ENCODE data around the gene PSENEN.
A peak's percentile ranks its signal among the peaks of the same experiment; 100 is the strongest.
"Not testable (repeated sequence)": the region's sequence is repeated elsewhere in the genome, so short reads cannot be mapped to it uniquely, and the experiment has no call there.

Gene PSENEN

DNA sequence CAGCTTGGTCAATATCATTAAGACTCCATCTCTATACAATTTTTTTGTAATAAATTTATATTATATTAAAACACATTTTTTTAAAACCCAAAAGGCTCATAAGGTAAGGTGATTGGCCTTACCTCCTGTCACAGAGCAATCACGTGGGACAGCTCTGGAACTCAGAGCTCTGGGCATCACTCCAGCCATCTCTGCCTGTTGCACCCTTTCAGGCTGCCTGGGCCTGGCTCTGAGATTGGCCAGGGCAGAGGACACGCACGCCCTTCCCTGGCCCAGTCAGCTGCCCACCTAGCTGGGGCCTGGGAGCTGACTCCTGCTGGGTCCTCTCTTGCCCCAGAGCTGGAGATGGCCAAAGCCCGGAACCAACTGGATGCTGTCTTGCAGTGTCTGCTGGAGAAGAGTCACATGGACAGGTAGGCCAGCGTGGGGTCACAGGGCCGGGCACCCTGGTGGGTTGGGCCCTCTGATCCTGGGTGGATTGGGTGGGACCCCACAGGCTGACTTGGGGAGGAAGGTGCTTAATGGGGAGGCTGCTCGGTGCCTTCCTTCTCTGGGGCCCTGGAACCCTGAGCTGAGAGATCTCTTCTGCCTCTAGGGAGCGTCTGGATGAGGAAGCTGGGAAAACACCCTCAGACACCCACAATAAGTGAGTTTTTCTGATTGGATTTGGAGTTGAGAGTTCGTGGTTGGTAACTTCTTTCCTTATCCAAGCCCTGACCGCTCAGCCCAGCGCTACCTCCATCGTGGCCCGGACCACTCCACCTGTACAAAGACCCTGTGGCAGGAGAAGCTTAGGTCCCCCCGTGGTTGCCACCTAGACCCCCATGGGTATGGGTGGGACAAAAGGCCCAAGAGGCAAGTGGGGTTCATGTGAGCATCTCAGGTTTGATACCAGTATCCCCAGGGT, 6.6 kb downstream of the PSENEN start:
- DNase-seq (ENCODE audit: low read depth), result no peak

DNA sequence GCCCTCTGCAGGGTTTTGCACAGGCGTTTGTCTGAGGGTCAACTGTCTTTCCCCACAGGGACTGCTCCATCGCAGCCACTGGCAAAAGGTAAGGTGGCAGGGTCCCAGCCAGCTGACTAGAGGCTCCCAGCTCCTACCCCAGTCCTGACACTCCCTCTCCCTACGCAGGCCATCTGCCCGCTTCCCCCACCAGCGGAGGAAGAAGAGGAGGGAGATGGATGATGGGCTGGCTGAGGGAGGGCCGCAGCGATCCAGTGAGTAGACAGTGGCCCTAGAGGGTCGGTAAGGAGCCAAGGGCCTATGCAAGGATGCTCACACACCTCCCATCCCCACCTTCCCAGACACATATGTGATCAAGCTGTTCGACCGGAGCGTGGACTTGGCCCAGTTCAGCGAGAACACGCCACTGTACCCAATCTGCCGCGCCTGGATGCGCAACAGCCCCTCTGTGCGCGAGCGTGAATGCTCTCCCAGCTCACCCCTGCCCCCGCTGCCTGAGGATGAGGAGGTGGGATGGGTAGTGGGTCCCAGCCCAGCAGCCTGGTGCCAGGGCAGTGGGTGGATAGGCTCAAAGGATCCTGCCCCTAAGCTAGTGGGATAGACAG, 7.4 kb downstream of the PSENEN start:
- no peak for DNase-seq (ENCODE audit: low read depth)

DNA sequence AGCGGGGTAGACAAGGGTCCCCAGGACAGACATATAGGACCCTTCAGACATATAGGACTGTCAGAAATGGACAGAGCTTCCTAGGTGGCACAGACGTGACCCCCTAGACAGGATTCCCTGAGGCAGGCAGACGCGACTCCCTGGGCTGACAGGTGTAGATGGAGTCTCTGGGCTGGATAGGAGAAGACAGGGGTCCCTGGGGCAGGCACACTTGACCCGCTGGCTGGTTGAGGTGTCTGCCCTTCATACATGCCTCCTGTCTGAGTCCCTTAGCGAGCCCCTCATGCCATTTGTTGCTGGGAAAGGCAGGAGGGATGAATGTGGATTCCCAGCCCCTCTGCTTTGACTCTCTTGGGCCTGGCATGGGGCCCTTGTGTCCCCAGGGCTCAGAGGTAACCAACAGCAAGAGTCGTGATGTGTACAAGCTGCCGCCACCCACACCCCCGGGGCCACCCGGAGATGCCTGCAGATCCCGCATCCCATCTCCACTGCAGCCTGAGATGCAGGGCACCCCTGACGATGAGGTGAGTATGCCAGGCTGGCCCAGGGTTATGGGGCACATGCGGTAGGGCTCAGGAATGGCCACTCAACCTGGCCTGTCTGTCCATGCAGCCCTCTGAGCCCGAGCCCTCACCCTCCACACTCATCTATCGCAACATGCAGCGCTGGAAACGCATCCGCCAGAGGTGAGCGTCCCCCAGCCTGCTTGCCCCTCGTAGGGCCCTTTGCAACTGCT, 8.4 kb downstream of the PSENEN start:
- DNase-seq (ENCODE audit: low read depth), result no peak

DNA sequence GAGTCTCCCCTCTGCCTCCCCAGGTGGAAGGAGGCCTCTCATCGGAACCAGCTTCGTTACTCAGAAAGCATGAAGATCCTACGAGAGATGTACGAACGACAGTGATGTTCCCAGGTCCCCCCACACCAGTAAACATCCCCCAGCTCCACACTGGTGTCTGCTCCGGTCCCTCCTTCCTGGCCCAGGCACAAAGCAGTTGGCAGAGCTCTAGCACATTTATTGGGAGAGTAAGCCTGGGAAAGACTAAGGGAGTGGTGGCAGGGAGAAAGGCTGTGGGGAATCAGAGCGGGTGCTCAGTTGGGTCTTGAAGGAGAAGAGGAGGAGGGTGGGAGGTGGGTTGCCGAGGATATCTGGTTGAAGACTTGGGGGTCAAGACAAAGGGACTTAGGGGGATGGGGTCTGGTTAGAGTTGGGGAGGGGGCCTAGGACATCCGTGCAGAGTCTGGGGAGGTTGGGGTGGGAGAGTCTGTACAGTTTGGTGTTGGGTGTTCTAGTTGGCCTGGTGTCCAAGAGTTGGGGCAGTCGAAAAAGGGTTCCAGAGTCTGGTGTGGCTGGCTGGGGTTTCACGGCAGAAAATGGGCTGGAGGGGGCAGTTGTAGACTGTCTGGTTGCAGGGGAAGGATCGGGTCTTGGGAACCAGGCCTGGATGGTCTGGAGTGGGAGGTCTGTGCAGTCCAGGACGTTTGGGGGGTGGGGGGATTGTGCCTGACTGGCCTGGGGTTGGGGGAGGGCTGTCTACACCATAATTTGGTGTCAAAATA, 9.1 kb downstream of the PSENEN start:
- DNase-seq (ENCODE audit: low read depth), result no peak

DNA sequence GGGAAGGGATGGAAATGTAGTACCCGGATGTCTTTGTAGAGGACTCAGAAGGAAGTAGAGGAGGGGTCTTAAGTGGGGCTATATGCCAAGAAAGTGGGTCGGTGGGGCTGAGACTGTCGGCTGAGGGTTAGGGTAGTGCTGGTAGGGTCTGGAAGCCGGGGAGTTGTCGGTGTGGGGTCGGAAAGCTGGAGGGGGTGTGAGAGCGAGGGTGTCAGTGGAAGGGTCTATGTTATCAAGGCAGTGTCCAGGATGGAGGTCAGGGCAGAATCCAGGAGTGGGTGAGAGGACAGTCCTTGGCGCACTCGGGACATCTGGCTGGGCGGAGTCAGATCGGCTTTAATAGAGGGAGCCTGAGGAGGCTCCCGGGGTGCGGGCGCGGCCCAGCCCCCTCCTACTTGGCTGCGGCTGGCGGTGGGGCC, 9.7 kb downstream of the PSENEN start:
- no peak for DNase-seq (ENCODE audit: low read depth)

DNA sequence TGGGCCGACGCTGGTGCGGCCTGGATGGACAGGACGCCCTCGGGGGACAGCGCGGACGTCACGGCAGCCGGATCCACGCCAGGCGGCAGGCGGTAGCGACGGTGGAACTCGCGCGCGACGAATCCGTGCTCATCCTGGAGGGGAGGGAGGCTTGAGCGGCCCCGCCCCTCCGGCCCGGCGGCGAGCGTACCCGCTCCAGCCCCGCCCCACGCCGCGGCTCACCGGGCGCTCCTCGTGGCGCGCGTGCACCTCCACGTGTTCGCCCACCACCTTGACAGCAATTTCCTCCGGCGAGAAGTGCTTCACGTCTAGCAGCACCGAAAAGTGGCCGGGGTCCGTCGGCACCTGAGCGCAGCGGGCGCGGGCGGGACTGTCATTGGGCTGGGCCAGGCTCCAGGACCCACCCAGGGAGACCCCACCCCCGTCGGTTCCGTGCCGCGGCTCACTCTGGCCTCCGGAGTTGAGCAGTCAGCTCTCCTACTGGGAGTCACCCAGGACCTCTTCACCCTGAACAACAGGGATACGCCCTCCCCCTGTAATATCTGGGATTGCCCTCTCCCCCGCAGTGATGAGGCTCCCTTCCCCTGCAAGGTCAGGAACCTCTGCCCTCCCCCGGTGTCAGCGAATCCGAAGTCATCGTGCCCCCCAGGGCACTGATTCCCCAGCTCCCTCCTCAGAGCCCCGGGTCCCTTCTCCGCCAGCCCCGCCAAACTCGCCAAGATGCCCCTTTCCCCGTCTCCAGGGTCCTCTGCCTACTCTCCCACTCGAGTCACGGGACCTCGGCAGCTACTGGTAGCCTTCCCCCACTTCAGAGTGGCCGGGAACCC, 10.3 kb downstream of the PSENEN start:
- DNase-seq (ENCODE audit: low read depth), result peak; percentile 71

DNA sequence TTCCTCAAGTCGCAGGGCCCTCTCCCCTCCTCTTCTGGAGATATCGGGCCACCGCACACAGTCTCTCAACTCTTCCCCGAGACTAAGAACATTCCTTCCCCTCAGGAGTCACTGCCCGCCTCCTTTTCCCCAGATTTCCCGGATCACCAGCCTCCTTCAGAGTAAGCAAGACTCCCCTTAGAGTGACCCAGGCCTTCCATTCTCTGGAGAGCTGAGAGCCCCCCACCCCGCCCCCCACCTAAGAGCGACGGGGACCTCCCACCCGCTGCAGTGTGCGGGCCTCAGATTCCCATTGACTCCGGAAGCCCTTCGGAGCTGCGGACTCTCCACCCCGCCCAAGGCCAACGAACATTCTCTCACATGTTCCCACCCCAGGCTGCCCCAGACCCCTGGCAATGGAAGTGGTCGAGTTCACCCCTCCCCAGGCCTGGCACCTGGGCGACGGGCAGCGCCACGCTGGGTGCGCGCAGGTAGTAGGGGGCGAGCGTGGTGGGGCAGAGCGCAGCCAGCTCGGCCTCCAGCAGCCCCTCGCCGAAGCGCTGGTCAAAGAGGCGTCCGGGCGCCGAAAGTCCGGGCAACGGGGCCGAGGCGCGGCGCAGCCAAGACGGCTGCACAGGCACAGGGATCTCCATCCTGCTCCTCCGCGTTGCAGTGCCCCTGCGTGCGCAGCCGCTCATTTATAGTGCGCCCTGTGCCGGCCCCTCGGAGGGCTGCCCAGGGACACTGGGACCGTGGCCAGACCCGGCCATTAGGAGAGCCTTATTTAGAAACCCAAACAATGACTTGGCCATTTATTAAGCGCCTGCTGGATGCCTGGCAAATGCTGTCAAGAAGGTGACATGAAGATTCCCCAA, 11.2 kb downstream of the PSENEN start, which contains the start of gene HSPB6:
TSS of gene HSPB6 (minus strand) at position 653 of the 854 bp plus-strand sequence. CDS start at position 632, 21 bp downstream.
- DNase-seq (ENCODE audit: low read depth), result peak; percentile 48

DNA sequence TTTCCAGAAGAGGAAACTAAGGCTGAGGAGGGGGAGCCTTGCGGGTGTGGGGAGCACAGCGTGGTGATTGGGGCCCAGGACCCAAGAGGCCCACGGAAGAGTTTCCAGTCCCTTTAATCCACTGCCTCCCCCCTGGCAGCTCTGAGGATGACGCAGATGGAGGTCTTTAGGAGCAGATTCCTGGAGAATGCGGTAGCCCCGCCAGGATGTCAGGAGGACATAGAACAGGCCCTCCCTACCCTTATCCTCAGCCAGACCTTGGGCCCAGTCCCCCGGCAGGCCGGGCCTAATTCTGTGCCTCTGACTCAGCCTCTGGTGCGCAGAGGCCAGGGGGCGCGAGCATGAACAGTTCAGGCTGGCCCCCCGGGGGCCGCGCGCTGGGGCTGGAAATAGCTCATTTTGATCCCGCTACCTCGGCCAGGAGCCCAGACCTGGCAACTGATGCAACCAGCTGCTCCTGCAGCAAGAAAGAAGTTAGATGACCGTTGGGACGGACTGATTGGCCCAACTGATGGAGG, 11.8 kb downstream of the PSENEN start:
- peak; percentile 99 for DNase-seq (ENCODE audit: low read depth)

DNA sequence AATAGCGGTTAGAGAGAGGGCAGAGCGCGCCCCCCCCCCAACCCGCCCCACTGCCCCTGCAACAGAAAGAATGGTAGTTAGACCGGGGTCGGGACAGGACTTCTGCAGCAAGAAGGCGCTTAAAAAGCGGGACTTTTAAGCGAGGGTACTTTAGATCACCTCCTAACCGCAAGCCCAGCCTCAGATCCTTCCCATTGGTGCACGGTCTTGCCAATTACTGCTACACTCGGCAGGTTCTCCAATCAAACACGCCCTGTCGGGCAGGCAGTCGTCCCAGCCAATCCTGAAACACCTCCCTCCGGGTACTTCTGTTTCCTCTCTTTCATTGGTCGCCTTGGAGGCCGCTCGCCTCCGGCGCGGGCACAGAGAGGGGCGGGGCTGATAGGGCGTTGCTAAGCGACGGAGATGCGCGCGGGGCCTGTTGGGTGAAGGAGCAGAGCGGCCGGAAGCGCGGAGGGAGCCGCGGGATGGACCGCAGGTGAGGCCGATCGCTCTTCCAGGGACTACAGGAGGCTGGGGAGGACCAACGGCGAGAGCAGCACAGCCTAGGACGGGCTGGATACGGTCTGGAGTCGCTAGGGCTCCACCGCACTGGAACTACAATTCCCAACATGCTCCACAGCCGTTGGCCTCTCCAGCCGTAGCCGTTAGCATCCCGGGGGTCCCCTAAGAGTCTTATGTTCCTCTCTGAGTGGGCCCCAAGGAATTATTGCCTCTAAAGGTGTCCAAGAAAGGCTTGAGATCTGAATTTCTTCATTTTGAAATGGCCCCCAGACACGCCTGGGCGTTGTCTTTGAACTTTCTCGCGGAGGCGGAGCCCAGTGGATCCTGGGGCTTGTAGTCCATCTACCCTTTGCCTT, 12.5 kb downstream of the PSENEN start, which contains the start of gene PROSER3:
TSS of gene PROSER3 (plus strand) at position 428 of the 860 bp plus-strand sequence. CDS start at position 468, 40 bp downstream.
- peak; percentile 100 for DNase-seq (ENCODE audit: low read depth)

DNA sequence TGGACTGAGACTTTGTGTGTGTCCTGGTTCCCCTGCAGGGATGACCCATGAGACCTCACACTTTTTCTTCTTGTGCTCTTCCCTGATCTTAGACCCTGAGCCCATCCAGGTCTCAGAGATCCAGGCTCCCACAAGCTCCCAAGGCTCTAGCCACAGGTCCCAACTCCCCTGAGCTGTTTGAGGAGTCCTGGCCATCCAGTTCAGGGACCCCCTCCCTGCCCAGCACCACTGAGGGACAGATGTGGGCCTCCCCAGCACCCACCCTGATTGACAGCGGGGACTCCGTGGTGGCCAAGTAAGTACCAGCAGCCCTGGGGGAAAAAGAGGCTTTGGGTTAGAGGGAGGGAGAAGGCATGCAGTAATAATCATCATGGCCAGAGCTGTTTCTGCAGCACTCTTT, 14.2 kb downstream of the PSENEN start:
- DNase-seq (ENCODE audit: low read depth), result no peak

DNA sequence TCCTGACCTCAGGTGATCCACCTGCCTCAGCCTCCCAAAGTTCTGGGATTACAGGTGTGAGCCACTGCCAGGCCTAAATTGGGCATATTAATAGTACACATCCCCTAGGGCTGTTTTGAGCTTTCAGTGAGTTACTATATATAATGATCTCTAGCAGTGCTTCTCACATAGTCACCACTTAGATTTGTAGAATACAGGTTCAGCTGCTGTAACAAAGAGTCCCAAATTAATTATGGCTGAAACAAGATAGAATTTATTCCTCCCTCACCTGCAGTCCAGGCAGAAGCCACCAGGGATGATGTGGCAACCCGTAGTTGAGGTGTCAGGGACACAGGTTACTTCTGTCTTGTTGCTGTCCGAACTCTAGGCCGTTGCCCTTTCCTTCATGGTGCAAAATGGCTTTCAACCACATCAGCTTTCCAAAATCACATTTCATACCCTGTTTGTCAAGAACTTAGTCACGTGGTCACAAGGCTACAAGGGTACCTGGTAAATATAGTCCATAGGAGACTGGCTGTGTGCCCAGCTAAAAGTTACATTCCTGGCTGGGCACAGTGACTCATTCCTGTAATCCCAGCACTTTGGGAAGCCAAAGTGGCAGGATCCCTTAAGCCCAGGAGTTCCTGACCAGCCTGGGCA, 15.4 kb downstream of the PSENEN start:
- no peak for DNase-seq (ENCODE audit: low read depth)

DNA sequence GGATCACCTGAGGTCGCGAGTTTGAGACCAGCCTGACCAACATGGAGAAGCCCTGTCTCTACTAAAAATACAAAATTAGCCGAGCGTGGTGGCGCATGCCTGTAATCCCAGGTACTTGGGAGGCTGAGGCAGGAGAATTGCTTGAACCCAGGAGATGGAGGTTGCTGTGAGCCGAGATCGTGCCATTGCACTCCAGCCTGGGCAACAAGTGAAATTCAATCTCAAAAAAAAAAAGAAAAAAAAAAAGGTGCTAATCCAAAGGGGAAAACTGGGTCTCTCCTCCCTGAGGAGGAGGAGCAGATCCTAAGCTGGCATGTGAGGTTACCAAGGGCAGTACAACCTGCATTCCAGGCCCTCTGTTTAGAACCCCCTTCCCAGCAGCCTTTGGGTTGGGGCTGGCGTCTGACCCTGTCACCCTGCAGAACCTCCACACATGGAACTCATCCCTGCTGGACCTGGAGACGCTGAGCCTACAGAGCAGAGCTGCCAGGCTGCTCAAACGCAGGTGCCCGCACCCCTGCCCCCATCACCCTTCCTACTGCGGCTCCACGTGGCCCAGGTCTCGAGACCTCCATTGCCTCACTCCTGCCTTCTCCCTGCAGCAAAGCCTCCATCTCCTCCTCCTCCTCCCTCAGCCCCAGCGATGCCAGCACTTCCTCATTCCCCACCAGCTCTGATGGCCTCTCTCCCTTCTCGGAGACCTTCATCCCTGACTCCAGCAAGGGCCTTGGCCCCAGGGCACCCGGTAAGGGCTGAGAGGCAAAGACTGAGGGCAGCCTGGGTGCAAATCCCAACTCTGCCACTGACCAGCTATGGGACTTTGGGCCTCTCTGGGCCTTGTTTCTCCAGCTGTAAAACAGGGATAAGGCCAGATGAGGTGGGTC, 19.2 kb downstream of the PSENEN start:
- no peak for DNase-seq (ENCODE audit: low read depth)

DNA sequence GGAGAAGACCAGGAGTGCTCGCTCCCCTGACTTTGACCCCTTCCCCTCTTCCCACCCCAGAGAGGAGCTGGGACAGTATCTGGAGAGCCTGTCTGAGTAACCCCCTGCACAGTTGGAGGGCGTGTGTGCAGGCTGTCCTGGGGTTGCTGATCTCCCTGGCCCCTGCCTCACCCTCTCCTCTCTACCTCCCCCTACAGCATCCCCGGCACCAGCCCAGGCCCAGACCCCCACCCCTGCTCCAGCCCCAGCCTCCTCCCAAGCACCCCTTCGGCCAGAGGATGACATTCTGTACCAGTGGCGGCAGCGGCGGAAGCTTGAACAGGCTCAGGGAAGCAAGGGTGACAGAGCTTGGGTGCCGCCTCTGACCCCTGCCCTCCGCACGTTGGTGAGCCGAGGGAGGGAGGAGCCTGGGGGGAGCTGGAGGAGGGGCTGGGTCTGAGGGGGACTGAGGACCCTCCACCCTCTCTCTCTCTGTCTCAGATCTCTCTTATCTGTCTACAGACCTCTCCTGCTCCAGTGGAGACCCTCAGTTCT, 21.2 kb downstream of the PSENEN start:
- DNase-seq (ENCODE audit: low read depth), result no peak

DNA sequence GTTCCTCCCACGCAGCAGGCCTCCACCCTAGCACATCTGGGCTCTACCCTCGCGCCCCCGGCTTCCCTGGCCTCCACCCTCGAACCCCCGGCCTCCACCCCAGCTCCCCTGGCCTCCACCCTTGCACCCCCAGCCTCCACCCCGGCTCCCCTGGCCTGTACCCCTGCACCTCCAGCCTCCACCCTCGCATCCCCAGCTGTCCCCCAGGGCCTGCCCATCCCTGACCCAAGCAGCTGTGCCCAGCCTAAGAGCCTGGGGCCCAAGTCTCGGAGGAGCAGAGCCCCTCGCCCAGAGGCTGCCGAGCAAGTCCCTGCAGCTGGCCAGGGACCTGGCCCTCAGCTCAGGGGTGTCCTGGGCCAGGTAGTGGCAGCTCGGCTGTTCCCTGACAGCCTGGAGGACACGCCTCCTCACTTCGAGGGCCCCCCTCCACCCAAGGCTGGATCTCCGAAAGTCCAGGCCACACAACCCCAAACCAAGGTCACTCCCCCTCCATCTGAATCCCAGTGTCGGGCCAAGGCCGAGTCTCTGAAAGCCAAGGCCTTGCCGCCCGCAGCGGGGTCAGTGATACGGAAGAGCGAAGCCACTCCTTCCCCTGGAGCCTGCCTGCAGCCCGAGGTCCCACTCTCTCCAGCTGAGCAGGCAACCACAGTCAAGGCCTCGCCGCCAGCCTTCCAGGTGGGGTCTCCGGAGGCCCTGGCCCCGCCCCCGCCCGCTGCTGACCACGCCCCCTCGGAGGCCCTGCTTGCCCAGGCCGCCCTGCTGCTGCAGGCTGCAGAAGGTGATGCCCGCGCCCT, 22.0 kb downstream of the PSENEN start:
- peak; percentile 62 for DNase-seq (ENCODE audit: low read depth)

DNA sequence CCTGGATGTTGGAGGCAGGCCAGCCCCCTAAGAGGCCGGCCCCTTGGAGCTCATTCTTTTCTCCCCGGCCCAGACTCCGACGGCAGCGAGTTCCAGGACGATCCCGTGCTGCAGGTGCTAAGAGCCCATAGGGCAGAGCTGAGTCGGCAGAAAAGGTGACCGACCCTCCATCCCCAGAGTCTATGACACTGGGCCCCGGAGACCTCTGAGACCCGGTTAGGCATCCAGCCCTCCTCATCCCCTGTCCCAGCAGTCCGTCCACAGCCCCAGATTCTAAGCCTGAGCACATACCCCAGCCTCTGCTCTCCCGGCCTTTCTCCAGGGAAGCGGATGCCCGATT, 22.6 kb downstream of the PSENEN start:
- no peak for DNase-seq (ENCODE audit: low read depth)

DNA sequence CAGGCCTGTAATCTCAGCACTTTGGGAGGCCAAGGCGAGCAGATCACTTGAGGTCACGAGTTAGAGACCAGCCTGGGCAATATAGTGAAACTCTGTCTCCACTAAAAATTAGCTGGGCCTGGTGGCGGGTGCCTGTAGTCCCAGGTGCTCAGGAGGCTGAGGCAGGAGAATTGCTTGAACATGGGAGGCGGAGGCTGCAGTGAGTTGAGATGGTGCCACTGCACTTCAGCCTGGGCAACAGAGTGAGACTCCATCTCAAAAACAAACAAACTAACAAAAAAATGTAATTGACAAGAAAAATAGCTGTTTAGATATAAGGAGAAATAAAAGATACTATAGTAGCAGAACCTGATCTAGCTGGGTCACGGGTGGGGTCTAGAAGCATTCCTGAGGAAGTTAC, 26.9 kb downstream of the PSENEN start:
- not testable (repeated sequence) for DNase-seq (ENCODE audit: low read depth)
